ENCODE results near the gene CHN1.

The CHN1 gene

DNA sequence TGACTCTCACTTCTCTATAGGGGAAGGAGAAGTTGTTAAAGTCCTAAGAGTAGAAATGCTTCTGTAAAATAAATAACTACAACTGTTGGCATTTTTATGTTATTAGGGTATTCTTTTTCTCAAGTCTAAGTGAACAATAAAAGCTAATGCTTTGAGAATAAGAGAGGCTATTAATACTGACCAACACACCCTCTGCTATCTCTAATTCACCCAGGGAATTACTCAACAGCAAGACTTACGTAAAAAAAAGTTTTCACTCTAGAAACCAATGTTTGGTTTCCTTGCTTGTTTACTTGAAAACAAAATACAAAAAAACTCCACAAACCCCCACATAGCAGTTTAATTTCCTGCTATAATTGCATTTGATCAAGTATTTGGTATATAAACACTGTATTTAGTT is 25.2 kb downstream of the CHN1 start:
- TF ChIP-seq CTCF (IDR thresholded peaks at IDR 0.05; ENCODE audit: control insufficient read depth, extremely low read depth, insufficient read depth), result no peak
- DNase-seq (ENCODE audit: low read depth), result no peak
- H3K4me3 ChIP-seq (ENCODE audit: low read depth, low read length), result no peak overlapping the region

DNA sequence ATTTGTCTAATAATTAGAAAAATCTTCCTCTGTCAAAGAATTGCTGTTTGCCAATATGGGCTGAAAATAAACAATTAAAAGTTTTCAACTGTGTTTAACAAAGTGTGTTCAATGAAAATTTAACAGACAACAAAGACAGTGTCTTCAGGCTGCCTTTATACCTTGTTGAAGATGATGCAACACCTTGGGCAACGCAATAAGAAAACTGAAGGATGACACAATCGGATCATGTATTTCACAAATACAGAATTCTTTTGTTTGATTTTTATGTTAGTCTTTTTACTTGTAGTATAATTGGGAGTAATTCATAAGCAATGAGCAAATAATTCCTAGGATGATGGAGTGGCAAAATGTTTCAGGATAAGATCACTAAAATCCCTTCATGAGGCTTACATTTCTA is 27.8 kb downstream of the CHN1 start:
- H3K4me3 ChIP-seq (ENCODE audit: low read depth, low read length), result no peak overlapping the region
- no peak for TF ChIP-seq CTCF (IDR thresholded peaks at IDR 0.05; ENCODE audit: control insufficient read depth, extremely low read depth, insufficient read depth)
- no peak for DNase-seq (ENCODE audit: low read depth)

DNA sequence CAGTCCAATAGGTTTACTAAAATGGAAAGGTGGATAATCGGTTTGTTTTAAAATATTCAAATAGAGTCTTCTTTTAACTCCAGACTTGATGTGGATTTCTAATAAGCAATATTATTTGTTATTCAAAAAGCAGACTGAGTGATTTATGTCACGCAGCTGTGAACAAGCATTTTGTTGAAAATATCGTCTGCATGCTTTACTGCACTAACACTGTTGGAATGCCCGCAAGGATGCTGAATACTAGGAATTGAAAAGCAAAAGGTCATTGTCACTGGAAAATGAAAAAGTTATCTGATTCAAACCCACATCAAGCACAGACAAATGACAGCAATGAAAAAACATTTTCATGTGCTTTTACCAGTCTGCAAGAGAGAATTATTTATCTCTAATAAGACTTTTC is 31.1 kb downstream of the CHN1 start:
- no peak for TF ChIP-seq CTCF (IDR thresholded peaks at IDR 0.05; ENCODE audit: control insufficient read depth, extremely low read depth, insufficient read depth)
- no peak overlapping the region for H3K4me3 ChIP-seq (ENCODE audit: low read depth, low read length)
- DNase-seq (ENCODE audit: low read depth), result no peak

DNA sequence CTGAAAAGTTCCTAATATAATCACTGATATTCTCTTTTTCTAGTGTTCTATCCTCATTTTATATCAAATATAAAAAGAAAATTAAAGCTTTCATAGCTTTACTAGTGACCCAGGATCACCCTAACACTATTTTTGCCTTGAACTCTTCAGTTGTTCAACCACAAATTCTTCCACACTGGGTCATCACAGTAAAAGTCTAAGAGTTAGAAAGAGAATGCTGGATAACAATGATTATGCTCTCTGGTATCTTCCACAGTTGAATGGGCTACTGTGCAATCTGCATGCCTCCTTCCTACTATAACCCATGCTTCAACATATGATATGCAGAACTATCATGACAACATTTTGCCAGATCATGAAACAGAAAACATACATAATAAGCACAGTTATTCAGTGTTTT is 32.3 kb downstream of the CHN1 start:
- no peak overlapping the region for H3K4me3 ChIP-seq (ENCODE audit: low read depth, low read length)
- DNase-seq (ENCODE audit: low read depth), result no peak
- TF ChIP-seq CTCF (IDR thresholded peaks at IDR 0.05; ENCODE audit: control insufficient read depth, extremely low read depth, insufficient read depth), result no peak

- peak; percentile 33 for DNase-seq (ENCODE audit: low read depth)
- no peak overlapping the region for H3K4me3 ChIP-seq (ENCODE audit: low read depth, low read length)
- no peak for TF ChIP-seq CTCF (IDR thresholded peaks at IDR 0.05; ENCODE audit: control insufficient read depth, extremely low read depth, insufficient read depth)
Observed at GRCh38 chr2:174971868-174972781, 33.1 kb downstream of the CHN1 start.

- DNase-seq (ENCODE audit: low read depth), result no peak
- H3K4me3 ChIP-seq (ENCODE audit: low read depth, low read length), result no peak overlapping the region
- TF ChIP-seq CTCF (IDR thresholded peaks at IDR 0.05; ENCODE audit: control insufficient read depth, extremely low read depth, insufficient read depth), result no peak
Observed at GRCh38 chr2:174970092-174970491, 35.1 kb downstream of the CHN1 start.
